LNCAP (cell line): ENCODE results near the gene ATG10.

ENCODE experiments used
- CTCF ChIP-seq: fragments of 450-650 bp; IDR thresholded peaks from 2 replicates; pipeline ENCODE4 v1.5.1; 2017; ENCODE audit warnings: mild to moderate bottlenecking

ATG10 gene

GRCh38 chr5:81971712-81972491 lies at the start of gene ATG10:
ATG10 (plus strand) TSS chr5:81972023; CDS start chr5:81987571, 15,548 bp downstream.
- no peak for TF ChIP-seq CTCF

GRCh38 chr5:81922854-81923279 lies 49.0 kb upstream of the ATG10 start:
- no peak for TF ChIP-seq CTCF

GRCh38 chr5:81924442-81924841 lies 47.4 kb upstream of the ATG10 start:
- TF ChIP-seq CTCF: no peak

- TF ChIP-seq CTCF: no peak
These were observed 46.8 kb upstream of the ATG10 start for GRCh38 chr5:81925009-81925408.

- no peak for TF ChIP-seq CTCF
These were observed 45.8 kb upstream of the ATG10 start for GRCh38 chr5:81925981-81926380.

GRCh38 chr5:81936066-81936465 lies 35.8 kb upstream of the ATG10 start:
- no peak for TF ChIP-seq CTCF

- no peak for TF ChIP-seq CTCF
These were observed 35.1 kb upstream of the ATG10 start for GRCh38 chr5:81936750-81937149.
